ENCODE measurements around the gene FREM2.

FREM2 gene

DNA sequence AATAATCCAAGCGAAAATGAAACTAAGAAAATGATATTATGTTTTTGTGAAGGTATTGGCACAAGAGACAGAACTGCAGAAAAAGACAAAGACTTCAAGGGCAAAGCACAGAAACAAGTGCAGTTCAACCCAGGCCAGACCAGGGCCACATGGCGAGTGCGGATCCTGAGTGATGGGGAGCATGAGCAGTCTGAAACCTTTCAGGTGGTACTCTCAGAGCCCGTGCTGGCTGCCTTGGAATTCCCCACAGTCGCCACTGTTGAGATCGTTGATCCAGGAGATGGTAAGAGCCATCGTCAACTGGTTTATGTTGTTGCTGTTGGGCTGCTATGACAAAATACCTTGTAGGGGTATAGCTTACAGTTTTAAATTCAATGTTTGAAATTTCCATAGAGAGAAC lies 82.6 kb downstream of the FREM2 start:
- Histone ChIP-seq H3K9me3 (no peaks in the 10 kb centered on the region), H3K27ac (no peak overlapping the region), H3K4me3 (no peak overlapping the region), H3K27me3 (no peaks in the 10 kb centered on the region), H3K36me3 (no peaks in the 10 kb centered on the region), H3K4me1 (no peaks in the 10 kb centered on the region)
- TF ChIP-seq, protein P1, sequence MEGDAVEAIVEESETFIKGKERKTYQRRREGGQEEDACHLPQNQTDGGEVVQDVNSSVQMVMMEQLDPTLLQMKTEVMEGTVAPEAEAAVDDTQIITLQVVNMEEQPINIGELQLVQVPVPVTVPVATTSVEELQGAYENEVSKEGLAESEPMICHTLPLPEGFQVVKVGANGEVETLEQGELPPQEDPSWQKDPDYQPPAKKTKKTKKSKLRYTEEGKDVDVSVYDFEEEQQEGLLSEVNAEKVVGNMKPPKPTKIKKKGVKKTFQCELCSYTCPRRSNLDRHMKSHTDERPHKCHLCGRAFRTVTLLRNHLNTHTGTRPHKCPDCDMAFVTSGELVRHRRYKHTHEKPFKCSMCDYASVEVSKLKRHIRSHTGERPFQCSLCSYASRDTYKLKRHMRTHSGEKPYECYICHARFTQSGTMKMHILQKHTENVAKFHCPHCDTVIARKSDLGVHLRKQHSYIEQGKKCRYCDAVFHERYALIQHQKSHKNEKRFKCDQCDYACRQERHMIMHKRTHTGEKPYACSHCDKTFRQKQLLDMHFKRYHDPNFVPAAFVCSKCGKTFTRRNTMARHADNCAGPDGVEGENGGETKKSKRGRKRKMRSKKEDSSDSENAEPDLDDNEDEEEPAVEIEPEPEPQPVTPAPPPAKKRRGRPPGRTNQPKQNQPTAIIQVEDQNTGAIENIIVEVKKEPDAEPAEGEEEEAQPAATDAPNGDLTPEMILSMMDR (IDR thresholded peaks at IDR 0.05), result no peak
- intact Hi-C loops (cut with DNase I; ENCODE audit: low total_unique reads), result no loop called here
- DNase-seq, result no peak

DNA sequence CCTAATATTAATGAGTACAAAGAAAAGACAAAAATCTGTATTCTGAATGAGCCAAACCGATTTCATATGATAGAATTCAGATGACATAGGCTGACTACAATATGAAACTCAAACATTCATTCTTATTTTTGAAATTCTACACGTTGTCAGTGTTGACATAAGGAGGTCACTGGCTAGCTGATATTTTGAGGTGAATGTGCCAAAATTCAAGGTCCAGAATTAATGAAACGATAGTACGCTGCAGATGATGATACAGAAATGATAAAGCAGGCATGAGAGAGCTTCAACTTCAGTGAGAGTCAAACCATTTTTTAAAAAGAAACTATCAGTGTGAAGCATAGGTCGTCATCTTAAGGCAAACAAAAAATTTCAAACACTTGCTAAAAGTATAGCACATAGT lies 88.2 kb downstream of the FREM2 start:
- intact Hi-C loops (cut with DNase I; ENCODE audit: low total_unique reads), result no loop called here
- TF ChIP-seq, protein P1 (IDR thresholded peaks at IDR 0.05), result no peak
- no peak for DNase-seq
- Histone ChIP-seq H3K4me1 (no peaks in the 10 kb centered on the region), H3K9me3 (no peaks in the 10 kb centered on the region), H3K27me3 (no peaks in the 10 kb centered on the region), H3K27ac (no peak overlapping the region), H3K36me3 (no peaks in the 10 kb centered on the region), H3K4me3 (no peak overlapping the region)

DNA sequence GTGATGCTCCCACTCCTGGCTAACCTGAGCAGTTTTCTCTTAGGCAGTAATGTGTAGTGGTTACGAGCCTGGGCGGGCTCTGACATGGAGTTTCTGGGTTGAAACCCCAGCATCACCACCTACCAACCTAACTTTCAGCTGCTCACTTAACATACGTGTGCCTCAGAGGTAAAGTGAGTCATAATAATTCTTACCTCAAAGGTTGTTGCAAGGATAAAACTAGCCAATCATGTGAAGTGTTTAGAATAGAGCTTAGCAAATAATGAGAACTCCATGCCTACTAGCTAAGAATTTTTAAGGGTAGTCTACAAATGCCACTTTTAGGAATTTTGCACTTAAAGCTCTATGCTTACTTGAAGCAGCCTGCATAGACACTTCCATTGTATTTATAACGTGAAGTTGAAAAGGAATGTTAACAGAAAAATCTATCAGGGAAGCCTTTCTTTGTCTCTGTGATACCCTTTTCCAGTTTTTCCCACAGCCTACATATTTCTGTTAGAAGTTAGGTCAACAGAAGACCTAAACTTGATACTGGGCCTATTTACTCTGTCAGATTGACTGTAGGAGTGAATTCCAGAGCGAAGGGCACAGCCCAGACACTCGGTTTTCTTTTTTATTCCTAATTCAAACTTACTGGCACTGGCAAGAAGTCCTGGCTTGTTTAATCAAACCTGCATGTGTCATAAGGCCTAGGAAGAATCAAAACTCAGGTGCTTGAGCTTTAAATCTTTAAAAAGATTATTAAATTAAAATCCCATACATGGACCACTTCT lies 90.7 kb downstream of the FREM2 start:
- no peak for DNase-seq
- TF ChIP-seq, protein P1 (IDR thresholded peaks at IDR 0.05), result no peak
- no peak overlapping the region for H3K27ac ChIP-seq
- no peaks in the 10 kb centered on the region for H3K4me1 ChIP-seq
- no peak overlapping the region for H3K4me3 ChIP-seq
- no peaks in the 10 kb centered on the region for H3K36me3 ChIP-seq
- no peaks in the 10 kb centered on the region for H3K9me3 ChIP-seq
- H3K27me3 ChIP-seq, result no peaks in the 10 kb centered on the region
- intact Hi-C loops (cut with DNase I; ENCODE audit: low total_unique reads), result no loop called here

DNA sequence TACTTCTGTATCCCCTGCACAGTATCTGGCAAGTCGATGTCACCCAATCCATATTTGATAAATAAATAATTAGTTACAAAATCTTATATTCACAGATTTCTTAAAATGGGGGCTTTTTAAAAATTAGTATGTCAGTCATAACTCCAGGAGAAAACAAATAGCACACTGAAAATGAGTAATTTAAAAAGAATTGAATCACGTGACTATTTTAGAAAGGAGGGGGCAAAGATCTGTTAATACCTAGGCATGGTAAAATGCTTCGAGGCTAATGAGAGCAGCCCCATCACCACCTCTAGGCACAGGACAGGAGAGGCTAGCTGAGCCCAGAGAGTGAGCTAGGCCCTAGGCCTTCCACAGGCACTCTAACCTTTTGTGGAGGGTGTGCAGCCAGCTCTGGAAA lies 94.7 kb downstream of the FREM2 start:
- H3K4me3 ChIP-seq, result no peak overlapping the region
- no peaks in the 10 kb centered on the region for H3K9me3 ChIP-seq
- H3K27me3 ChIP-seq, result no peaks in the 10 kb centered on the region
- H3K4me1 ChIP-seq, result no peaks in the 10 kb centered on the region
- TF ChIP-seq, protein P1 (IDR thresholded peaks at IDR 0.05), result no peak
- intact Hi-C loops (cut with DNase I; ENCODE audit: low total_unique reads), result no loop called here
- no peak overlapping the region for H3K27ac ChIP-seq
- no peak for DNase-seq
- H3K36me3 ChIP-seq, result no peaks in the 10 kb centered on the region

DNA sequence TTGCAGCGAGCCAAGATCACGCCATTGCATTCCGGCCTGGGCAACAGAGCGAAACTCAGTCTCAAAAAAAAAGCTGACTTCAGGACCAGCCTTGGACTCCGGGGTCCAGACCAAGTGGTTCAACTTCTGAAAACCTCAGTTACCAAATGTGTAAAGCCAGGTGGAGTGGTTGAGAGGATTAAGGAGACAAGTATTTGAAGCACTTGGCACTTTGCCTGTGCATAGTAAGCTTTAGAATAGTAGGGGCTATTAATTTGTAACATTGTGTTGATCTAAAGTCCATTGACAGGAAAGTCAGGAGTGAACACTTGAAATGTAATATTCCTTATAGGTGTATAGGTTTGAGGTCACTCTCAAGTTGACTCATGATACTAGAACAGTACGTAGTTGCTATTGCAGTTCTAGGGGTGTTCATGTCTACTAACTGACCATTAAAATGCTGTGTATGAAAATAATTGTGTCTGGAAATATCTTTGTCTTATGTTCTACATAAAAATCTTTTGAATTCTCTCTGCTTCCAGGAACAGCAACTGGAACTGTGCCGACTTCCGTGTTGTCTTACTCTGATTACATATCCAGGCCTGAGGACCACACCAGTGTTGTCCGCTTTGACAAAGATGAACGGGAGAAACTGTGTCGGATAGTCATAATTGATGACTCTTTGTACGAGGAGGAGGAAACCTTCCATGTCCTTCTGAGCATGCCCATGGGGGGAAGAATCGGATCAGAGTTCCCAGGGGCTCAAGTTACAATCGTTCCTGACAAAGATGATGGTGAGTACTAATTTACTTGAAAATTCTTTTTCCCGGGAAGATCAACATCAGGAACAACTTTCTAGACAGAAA lies 97.4 kb downstream of the FREM2 start:
- Histone ChIP-seq H3K9me3 (no peaks in the 10 kb centered on the region), H3K27ac (no peak overlapping the region), H3K4me1 (no peaks in the 10 kb centered on the region), H3K27me3 (no peaks in the 10 kb centered on the region), H3K36me3 (no peaks in the 10 kb centered on the region), H3K4me3 (no peak overlapping the region)
- TF ChIP-seq, protein P1 (IDR thresholded peaks at IDR 0.05), result no peak
- no peak for DNase-seq
- intact Hi-C loops (cut with DNase I; ENCODE audit: low total_unique reads), result no loop called here

All from tibial artery (tissue), 4 donors.